WERI-Rb-1 (cell line): ENCODE data around the gene STAMBP.

Experiments used
- DNase-seq: peaks from one replicate; pipeline ENCODE4 v3.0.0-alpha.2; 2020
- H3K27ac ChIP-seq: fragments of 250-450 bp; sonication (Bioruptor Pico); 2 replicates; pipeline ENCODE4 v1.5.1; 2020; ENCODE audit warnings: mild to moderate bottlenecking, moderate library complexity
- H3K27me3 ChIP-seq: fragments of 250-450 bp; sonication (Bioruptor Pico); 2 replicates; pipeline ENCODE4 v1.5.1; 2021; ENCODE audit warnings: mild to moderate bottlenecking, low read depth, moderate library complexity; ENCODE audit not compliant: insufficient read depth, severe bottlenecking
- H3K36me3 ChIP-seq: fragments of 250-450 bp; sonication (Bioruptor Pico); 2 replicates; pipeline ENCODE4 v1.5.1; 2020; ENCODE audit warnings: mild to moderate bottlenecking, moderate library complexity
- H3K4me3 ChIP-seq: 2 replicates; pipeline ENCODE4 v1.5.1; 2011; ENCODE audit warnings: low read depth, mild to moderate bottlenecking, control low read depth, low read length
- H3K9me3 ChIP-seq: fragments of 250-450 bp; sonication (Bioruptor Pico); 2 replicates; pipeline ENCODE4 v1.5.1; 2021; ENCODE audit warnings: mild to moderate bottlenecking, moderate library complexity; ENCODE audit not compliant: severe bottlenecking
- CTCF ChIP-seq: IDR thresholded peaks from 2 replicates; pipeline ENCODE4 v1.5.1; 2011; ENCODE audit warnings: low read depth, mild to moderate bottlenecking, control low read depth, inconsistent platforms, low read length

Gene STAMBP

DNA sequence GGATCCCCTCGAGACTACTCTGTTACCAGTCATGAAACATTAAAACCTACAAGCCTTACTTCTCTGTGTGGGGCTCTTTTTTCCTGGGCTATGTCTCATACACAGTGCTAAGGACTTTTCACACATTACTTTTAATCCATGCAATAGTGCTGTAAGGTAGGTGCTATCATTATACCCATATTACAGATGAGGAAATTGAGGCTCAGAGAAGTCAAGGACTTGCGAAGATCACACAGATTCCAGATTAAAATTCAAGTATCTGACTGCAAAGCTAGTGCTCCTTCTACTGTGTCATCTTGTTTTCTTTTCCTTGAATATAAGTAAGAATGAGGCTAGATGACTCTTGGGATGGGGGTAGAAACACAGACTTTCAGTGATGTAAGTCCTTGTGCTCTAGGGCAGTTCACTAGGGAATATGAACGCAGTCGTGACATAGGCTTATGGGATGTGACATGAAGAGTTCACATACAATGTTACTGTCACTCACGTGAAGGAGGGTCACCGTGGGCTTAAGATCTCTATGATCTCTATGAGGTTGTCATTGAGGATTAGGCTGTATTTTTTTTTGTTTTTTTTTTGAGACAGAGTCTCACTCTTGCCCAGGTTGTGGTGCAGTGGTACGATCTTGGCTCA lies 91.0 kb downstream of the STAMBP start:
- no peaks in the 10 kb centered on the region for H3K9me3 ChIP-seq

DNA sequence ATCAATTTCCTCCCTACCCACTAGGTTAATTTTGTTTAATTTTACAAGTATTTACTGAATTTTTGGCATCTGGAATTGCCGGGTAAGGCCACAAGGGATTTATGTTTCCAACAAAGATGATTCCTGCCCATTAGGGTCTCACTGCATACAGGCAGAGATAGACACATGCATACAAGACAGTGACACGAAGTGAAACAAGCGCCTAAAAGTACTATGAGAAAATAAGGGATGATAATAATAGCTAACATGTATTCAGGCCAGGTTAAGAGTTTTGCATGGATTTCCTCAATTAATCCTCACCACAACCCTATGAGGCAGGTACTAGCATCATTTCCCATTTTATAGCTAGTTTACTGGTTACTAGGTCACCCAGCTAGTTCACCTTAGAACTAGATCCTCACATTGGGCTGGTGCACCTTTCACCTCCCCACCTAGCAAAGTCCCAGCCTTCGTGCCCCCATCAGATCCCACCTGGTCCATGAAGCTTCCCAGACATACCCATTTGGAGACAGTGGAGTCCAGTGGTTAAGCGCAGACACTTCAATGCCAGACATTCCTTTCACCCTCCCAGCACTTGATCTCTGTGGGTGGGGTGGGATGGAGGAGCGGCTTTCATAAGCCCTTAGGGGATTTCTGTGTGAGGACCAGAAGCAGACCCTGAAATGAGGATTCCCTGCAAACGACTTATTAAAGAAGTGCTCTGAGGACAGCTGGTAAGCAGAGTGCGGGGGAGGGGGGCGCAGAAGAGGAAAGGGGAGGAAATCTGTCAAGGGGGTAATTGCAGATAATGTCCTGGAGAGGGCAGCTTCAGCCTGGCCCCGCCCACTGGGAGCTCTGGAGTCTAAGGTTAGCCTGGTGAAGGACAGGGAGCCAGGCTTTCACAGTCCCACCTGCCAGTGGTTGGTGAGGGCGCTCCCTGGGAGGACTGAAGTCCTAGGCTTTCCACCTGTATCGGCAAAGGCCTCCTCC lies 92.1 kb downstream of the STAMBP start:
- Histone ChIP-seq H3K27ac (no peak overlapping the region), H3K27me3 (no peaks in the 10 kb centered on the region), H3K36me3 (no peaks in the 10 kb centered on the region), H3K9me3 (no peaks in the 10 kb centered on the region), H3K4me3 (no peak overlapping the region)
- DNase-seq: peak; percentile 97
- peak; percentile 76 for TF ChIP-seq CTCF

More for the DNA sequence above, 91.0 kb downstream of the STAMBP start:
- Histone ChIP-seq H3K27me3 (no peaks in the 10 kb centered on the region), H3K27ac (no peak overlapping the region), H3K4me3 (no peak overlapping the region), H3K36me3 (no peaks in the 10 kb centered on the region)
- no peak for DNase-seq
- TF ChIP-seq CTCF: no peak

DNA sequence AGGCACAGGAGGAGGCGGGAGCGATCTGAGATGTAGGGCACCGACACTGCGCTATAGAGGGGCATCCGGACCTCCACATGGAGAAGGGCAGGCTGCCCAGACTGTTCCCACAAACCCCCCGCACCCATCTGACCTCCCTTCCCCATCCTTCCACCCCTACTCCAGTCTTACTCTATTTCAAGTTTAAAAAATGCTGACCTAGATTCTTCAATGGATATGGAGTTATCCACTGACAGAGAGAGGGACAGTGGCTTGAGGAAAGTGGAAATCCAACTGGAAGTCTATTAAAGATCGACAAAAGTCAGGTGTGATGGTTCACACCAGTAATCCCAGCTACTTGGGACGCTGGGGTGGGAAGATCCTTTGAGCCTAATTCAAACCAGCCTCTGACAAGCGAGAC lies 92.8 kb downstream of the STAMBP start:
- H3K27me3 ChIP-seq: no peaks in the 10 kb centered on the region
- no peaks in the 10 kb centered on the region for H3K36me3 ChIP-seq
- no peak for TF ChIP-seq CTCF
- no peaks in the 10 kb centered on the region for H3K9me3 ChIP-seq
- no peak overlapping the region for H3K27ac ChIP-seq
- no peak for DNase-seq
- no peak overlapping the region for H3K4me3 ChIP-seq

DNA sequence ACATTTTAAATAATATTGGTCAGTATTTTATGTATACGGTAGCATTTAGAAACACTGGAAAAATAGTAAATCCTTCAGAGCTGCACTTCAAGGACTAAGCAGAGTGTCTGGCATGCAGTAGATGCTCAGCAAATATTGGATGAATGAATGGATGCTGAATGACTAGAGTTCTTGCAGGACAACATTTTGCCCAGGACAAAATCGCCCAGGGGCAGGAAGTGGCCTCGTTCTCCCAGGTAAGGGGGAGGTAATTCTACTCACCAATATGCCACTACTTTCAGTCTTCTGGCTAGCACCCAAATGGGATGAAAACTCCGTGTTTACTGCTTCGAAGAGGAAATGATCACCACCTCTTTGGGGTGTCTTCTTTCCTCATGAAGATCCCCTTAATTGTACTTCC lies 93.9 kb downstream of the STAMBP start:
- no peak overlapping the region for H3K4me3 ChIP-seq
- H3K27ac ChIP-seq: no peak overlapping the region
- TF ChIP-seq CTCF: no peak
- H3K36me3 ChIP-seq: no peaks in the 10 kb centered on the region; the same call in 1 of the 2 replicates
- DNase-seq: no peak
- no peaks in the 10 kb centered on the region for H3K27me3 ChIP-seq
- H3K9me3 ChIP-seq: no peaks in the 10 kb centered on the region
